Spleen (tissue), 11 donors: Measurements from ENCODE around the gene TNS4. TPM values are rescaled to one million over a fixed set of nuclear protein-coding genes. Genes with fewer than 3 reads are reported as not detected.

Source experiments
- DNase-seq: peaks from one replicate; pipeline ENCODE4 v3.0.0-alpha.2; 2020
- H3K27ac ChIP-seq, 8 donors: fragments of 200-600 bp; sonication (generic) in 7 of 8; 1 replicate in 4 of 8; 2 replicates in 4 of 8; pipeline versions ENCODE4 v1.5.0 to v1.8.0; 2016 to 2021; ENCODE audit warnings: inconsistent platforms in 4 of 8, mild to moderate bottlenecking in 4 of 8, moderate library complexity in 1 of 8
- H3K27me3 ChIP-seq, 7 donors: fragments of 200-600 bp; sonication (generic) in 6 of 7; replicated peaks in 1 of 7; 1 replicate in 4 of 7; 2 replicates in 3 of 7; pipeline versions ENCODE4 v1.5.0 to v1.8.0; 2016 to 2021; ENCODE audit warnings: inconsistent platforms in 3 of 7, mild to moderate bottlenecking in 1 of 7
- H3K36me3 ChIP-seq, 6 donors: fragments of 200-600 bp; sonication (generic) in 5 of 6; 1 replicate in 4 of 6; 2 replicates in 2 of 6; pipeline versions ENCODE4 v1.5.0 to v1.8.0; 2016 to 2021; ENCODE audit warnings: inconsistent platforms in 2 of 6
- H3K4me1 ChIP-seq, 6 donors: fragments of 200-600 bp; sonication (generic) in 5 of 6; 1 replicate in 3 of 6; 2 replicates in 3 of 6; pipeline versions ENCODE4 v1.5.0 to v1.8.0; 2016 to 2021; ENCODE audit warnings: inconsistent platforms in 3 of 6
- H3K4me3 ChIP-seq, 8 donors: fragments of 200-600 bp; sonication (generic) in 7 of 8; 1 replicate in 4 of 8; 2 replicates in 4 of 8; pipeline versions ENCODE4 v1.5.0 to v1.8.0; 2016 to 2021; ENCODE audit warnings: inconsistent platforms in 4 of 8, mild to moderate bottlenecking in 4 of 8, moderate library complexity in 2 of 8
- H3K9me3 ChIP-seq, 8 donors: fragments of 200-600 bp; sonication (generic) in 7 of 8; 1 replicate in 4 of 8; 2 replicates in 4 of 8; pipeline versions ENCODE4 v1.5.0 to v1.8.0; 2016 to 2021; ENCODE audit warnings: inconsistent platforms in 4 of 8
- CTCF ChIP-seq, 11 experiments: fragments of 200-600 bp in 7 of 11; fragments of 450-650 bp in 4 of 11; sonication (generic) in 4 of 11; IDR thresholded peaks in 8 of 11; conservative IDR thresholded peaks in 3 of 11; 1 replicate in 7 of 11; 2 replicates in 4 of 11; pipeline versions ENCODE4 v1.4.0 to v1.8.0; 2016 to 2021; ENCODE audit warnings: antibody characterized with exemption in 11 of 11, inconsistent platforms in 4 of 11, mild to moderate bottlenecking in 1 of 11
- POLR2A ChIP-seq, 3 donors: fragments of 450-650 bp; IDR thresholded peaks; one replicate each; pipeline ENCODE4 v1.5.1; 2017; ENCODE audit warnings: antibody characterized with exemption in 3 of 3, mild to moderate bottlenecking in 1 of 3
- POLR2AphosphoS5 ChIP-seq, 3 donors: sonication (generic); formaldehyde crosslinking; IDR thresholded peaks; one replicate each; pipeline ENCODE4 v1.5.1; 2017; ENCODE audit warnings: antibody characterized with exemption in 3 of 3
- WGBS, 5 donors: extraction: QIAGEN DNeasy Blood & Tissue Kit in 3 of 5; methylation state at CpG; one replicate each; pipeline versions ENCODE4 v1.1.5 to v1.1.7; 2013 to 2018; 5-methylcytosine and 5-hydroxymethylcytosine counted together
- intact Hi-C: fragments of 100-400 bp; cut with DNase I; formaldehyde crosslinking; loops from one replicate; pipeline ENCODE4 v1.15.0; 2023; ENCODE audit warnings: low total_unique reads
- polyA plus RNA-seq, 3 donors: library from polyadenylated mRNA; stranded (reverse); fragments of 200-250 nt; gene quantifications; one replicate each; pipeline ENCODE4 v1.2.1, GENCODE V29; 2013
- total RNA-seq, 7 donors: library from RNA; depleted of rRNA in 3 of 7; stranded (reverse); fragments of >200 nt in 3 of 7; fragmentation: NEBNext Ultra II Directional in 4 of 7; extraction: Animal tissue kit (Norgen Biotek cat#: 25700) in 4 of 7; gene quantifications; one replicate each; pipeline versions ENCODE4 v1.1.0 to v1.2.1, GENCODE V29; 2016 to 2021
- donor health status: healthy with polysubstance abuse.
- donor health status: DM: no; HTN: no; CAD: no; lungs with moderate emphysema.
- donor health status: DM: no; HTN: no; CAD: no.
- donor health status: Bipolar disorder and iron deficiency.
- donor health status: healthy.
- donor health status: DM: no; HTN: no; CAD: no.
- donor health status: DM: yes; HTN: yes; CAD: no.

The TNS4 gene
- total and polyA plus RNA-seq, 10 donors = 0.14 to 1.3 (median 0.37) TPM; not detected in 1

GRCh38 chr17:40440166-40440565 is 61.3 kb downstream of the TNS4 start:
- DNase-seq = peak; percentile 17
- WGBS, 5 donors = 79 to 88% (median 85%) methylated on average over 4 of the region's 4 CpGs
- H3K4me1 ChIP-seq = peaks cover 9 to 52% (median 39%) of the 10 kb centered on the region in 6 donors
- TF ChIP-seq POLR2A (IDR thresholded peaks at IDR 0.05) (no peak), CTCF (IDR thresholded peaks at IDR 0.05 in 8 of 11, conservative IDR thresholded peaks at IDR 0.05 in 3 of 11) (no peak), POLR2AphosphoS5 (IDR thresholded peaks at IDR 0.05) (no peak)
- H3K4me3 ChIP-seq = no peak overlapping the region
- intact Hi-C loops = loop anchor here (5.0 kb wide), 1 partner anchor 92 kb away; no protein-coding TSS in a partner anchor
- no peak overlapping the region for H3K27ac ChIP-seq
- H3K27me3 ChIP-seq = peaks cover 0 to 26% (median 3%) of the 10 kb centered on the region in 7 donors
- no peaks in the 10 kb centered on the region for H3K36me3 ChIP-seq
- no peaks in the 10 kb centered on the region for H3K9me3 ChIP-seq

GRCh38 chr17:40437095-40437732 is 64.2 kb downstream of the TNS4 start:
- intact Hi-C loops = no loop called here
- no peaks in the 10 kb centered on the region for H3K36me3 ChIP-seq
- no peak overlapping the region for H3K4me3 ChIP-seq
- no peak for TF ChIP-seq POLR2A (IDR thresholded peaks at IDR 0.05)
- TF ChIP-seq CTCF (IDR thresholded peaks at IDR 0.05 in 8 of 11, conservative IDR thresholded peaks at IDR 0.05 in 3 of 11) = no peak
- TF ChIP-seq POLR2AphosphoS5 (IDR thresholded peaks at IDR 0.05) = no peak
- H3K27ac ChIP-seq = no peak overlapping the region
- peaks cover 0 to 2% (median 0%) of the 10 kb centered on the region in 7 donors for H3K27me3 ChIP-seq
- H3K4me1 ChIP-seq = peaks cover 2 to 35% (median 16%) of the 10 kb centered on the region in 6 donors
- WGBS, 5 donors = 79 to 91% (median 88%) methylated on average over 2 to 5 of the region's 5 CpGs
- peak; percentile 2 for DNase-seq
- H3K9me3 ChIP-seq = no peaks in the 10 kb centered on the region

DNA sequence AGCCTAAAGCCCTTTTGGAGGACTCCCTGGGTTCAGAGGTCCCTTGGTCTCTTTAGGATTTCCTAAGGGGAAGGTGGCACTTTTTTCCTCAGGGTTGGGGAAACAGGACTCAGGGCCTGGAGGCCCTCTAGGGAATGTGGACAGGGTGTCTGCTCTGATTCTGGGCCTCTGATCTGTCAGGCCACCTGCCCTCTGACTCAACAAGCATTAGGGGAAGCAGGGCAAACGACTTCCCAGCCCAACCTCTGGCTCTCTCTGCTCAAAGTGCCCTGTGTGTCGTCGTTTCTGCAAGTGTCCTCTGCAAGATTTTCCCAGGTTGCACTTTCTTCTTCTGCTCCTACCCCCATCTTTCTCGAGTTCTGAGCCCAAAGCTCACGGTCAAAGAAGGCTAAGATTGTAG is 64.8 kb downstream of the TNS4 start:
- Histone ChIP-seq H3K36me3 (no peaks in the 10 kb centered on the region), H3K4me1 (peaks cover 2 to 32% (median 13%) of the 10 kb centered on the region in 6 donors), H3K4me3 (no peak overlapping the region), H3K27ac (no peak overlapping the region), H3K27me3 (no peaks in the 10 kb centered on the region), H3K9me3 (no peaks in the 10 kb centered on the region)
- intact Hi-C loops = no loop called here
- peak; percentile 48 for DNase-seq
- 66 to 81% (median 74%) methylated on average over 5 of the region's 5 CpGs for WGBS, 5 donors
- TF ChIP-seq POLR2AphosphoS5 (IDR thresholded peaks at IDR 0.05) (no peak), POLR2A (IDR thresholded peaks at IDR 0.05) (no peak), CTCF (IDR thresholded peaks at IDR 0.05 in 8 of 11, conservative IDR thresholded peaks at IDR 0.05 in 3 of 11) (no peak)

DNA sequence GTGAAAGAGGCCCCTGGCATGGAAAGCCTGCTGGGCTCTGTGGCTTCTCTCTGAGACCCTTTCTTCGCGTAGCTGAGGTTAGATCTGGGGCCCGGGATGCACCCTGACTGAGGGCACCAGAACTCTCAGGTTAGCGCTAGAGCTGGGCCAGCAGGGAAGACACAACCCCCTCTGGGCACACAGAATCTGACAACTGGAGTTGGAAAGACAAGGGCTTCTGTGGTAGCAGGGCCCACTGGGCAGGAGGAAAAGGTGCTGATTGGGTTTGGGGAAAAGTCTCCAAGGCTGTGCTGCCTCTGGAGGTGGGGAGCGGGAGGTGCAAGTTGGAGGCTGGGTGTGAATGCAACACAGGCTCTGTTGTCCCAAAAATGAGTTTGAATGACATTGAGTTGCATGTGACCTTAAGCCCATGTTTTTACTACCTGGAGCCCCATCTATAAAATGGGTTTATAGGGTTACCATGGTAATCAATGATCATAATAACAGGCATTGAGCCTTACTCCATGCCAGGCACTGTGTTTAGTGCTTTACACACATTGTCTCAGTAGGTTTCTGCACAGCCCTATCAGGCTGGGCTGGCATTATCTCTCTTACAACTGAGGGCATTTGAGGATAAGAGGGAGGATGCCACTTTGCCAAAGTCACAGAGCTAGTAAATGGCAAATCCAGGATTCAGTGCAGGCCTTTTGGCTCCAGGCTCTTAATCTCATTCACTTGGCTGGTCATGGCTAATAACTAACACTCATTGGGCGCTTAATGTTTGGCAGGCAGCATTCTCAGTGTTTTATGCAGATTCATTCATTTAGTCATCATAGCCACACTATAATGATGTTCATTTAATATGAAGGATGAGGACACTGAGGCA is 67.6 kb downstream of the TNS4 start:
- Histone ChIP-seq H3K27me3 (no peaks in the 10 kb centered on the region), H3K36me3 (no peaks in the 10 kb centered on the region), H3K9me3 (no peaks in the 10 kb centered on the region), H3K4me3 (no peak overlapping the region), H3K27ac (peak overlapping the region in 7 of 8 donors; percentile 19 to 58 (median 38)), H3K4me1 (peaks cover 0 to 24% (median 6%) of the 10 kb centered on the region in 6 donors)
- TF ChIP-seq POLR2A (IDR thresholded peaks at IDR 0.05) (no peak), CTCF (IDR thresholded peaks at IDR 0.05 in 8 of 11, conservative IDR thresholded peaks at IDR 0.05 in 3 of 11) (peak in 7 of 11 experiments; percentile 22 to 52 (median 38)), POLR2AphosphoS5 (IDR thresholded peaks at IDR 0.05) (no peak)
- 78 to 85% (median 84%) methylated on average over 6 of the region's 6 CpGs for WGBS, 5 donors
- DNase-seq = peak; percentile 57
- intact Hi-C loops = no loop called here
